DOHH2 (cell line): ENCODE data around the gene BLVRB.

Source experiments
- H3F3A ChIP-seq: fragments of 200-600 bp; sonication (generic), shearing (Covaris generic); 2 replicates; pipeline ENCODE4 v1.6.0; 2016; ENCODE audit warnings: antibody characterized with exemption, mild to moderate bottlenecking; ENCODE audit not compliant: control insufficient read depth, insufficient read depth
- H3K27ac ChIP-seq: fragments of 200-600 bp; sonication (generic); 2 replicates; pipeline ENCODE4 v1.5.1; 2014; ENCODE audit warnings: low read depth, mild to moderate bottlenecking, low read length, moderate library complexity
- H3K27me3 ChIP-seq: fragments of 200-600 bp; sonication (generic); 2 replicates; pipeline ENCODE4 v1.6.1; 2014; ENCODE audit warnings: mild to moderate bottlenecking, low read length, mixed read lengths; ENCODE audit not compliant: control insufficient read depth
- H3K36me3 ChIP-seq: fragments of 200-600 bp; sonication (generic); 2 replicates; pipeline ENCODE4 v1.6.1; 2014; ENCODE audit warnings: mild to moderate bottlenecking, low read length, moderate library complexity, mixed read lengths; ENCODE audit not compliant: control insufficient read depth
- H3K4me1 ChIP-seq: fragments of 200-600 bp; sonication (generic); 2 replicates; pipeline ENCODE4 v1.6.1; 2014; ENCODE audit warnings: mild to moderate bottlenecking, low read length, mixed read lengths; ENCODE audit not compliant: control insufficient read depth
- H3K4me2 ChIP-seq: fragments of 200-600 bp; sonication (generic); 2 replicates; pipeline ENCODE4 v1.6.0; 2014; ENCODE audit warnings: mild to moderate bottlenecking, low read length, moderate library complexity
- H3K4me3 ChIP-seq: fragments of 200-600 bp; sonication (generic); 2 replicates; pipeline ENCODE4 v1.5.1; 2014; ENCODE audit warnings: mild to moderate bottlenecking, low read length, mixed read lengths
- H3K79me2 ChIP-seq: fragments of 200-600 bp; sonication (generic); 2 replicates; pipeline ENCODE4 v1.6.1; 2014; ENCODE audit warnings: mild to moderate bottlenecking, low read length, mixed read lengths; ENCODE audit not compliant: control insufficient read depth
- H3K9me2 ChIP-seq: fragments of 200-600 bp; sonication (generic); replicated peaks from 2 replicates; pipeline ENCODE4 v1.6.1; 2014; ENCODE audit warnings: mild to moderate bottlenecking, low read length, mixed read lengths; ENCODE audit not compliant: control insufficient read depth
- H3K9me3 ChIP-seq: fragments of 200-600 bp; sonication (generic); 2 replicates; pipeline ENCODE4 v1.6.1; 2014; ENCODE audit warnings: antibody characterized with exemption, low read length, mixed read lengths; ENCODE audit not compliant: control insufficient read depth, insufficient read depth
- H4K20me1 ChIP-seq: fragments of 200-600 bp; sonication (generic); 2 replicates; pipeline ENCODE4 v1.6.0; 2014; ENCODE audit warnings: low read depth, mild to moderate bottlenecking, antibody characterized with exemption, low read length, moderate library complexity; ENCODE audit not compliant: control insufficient read depth, insufficient read depth
- EZH2phosphoT487 ChIP-seq: fragments of 200-600 bp; sonication (generic); IDR thresholded peaks from 2 replicates; pipeline ENCODE4 v1.6.1; 2017; ENCODE audit warnings: borderline replicate concordance, mild to moderate bottlenecking, antibody characterized with exemption, low read length, moderate library complexity, mixed read lengths
- TF ChIP-seq, protein P1 (sequence below): fragments of 200-600 bp; sonication (generic); IDR thresholded peaks from one replicate; pipeline ENCODE4 v1.5.1; 2014; ENCODE audit warnings: antibody characterized with exemption, mild to moderate bottlenecking, low read depth, low read length; ENCODE audit not compliant: poor library complexity, severe bottlenecking

BLVRB gene

DNA sequence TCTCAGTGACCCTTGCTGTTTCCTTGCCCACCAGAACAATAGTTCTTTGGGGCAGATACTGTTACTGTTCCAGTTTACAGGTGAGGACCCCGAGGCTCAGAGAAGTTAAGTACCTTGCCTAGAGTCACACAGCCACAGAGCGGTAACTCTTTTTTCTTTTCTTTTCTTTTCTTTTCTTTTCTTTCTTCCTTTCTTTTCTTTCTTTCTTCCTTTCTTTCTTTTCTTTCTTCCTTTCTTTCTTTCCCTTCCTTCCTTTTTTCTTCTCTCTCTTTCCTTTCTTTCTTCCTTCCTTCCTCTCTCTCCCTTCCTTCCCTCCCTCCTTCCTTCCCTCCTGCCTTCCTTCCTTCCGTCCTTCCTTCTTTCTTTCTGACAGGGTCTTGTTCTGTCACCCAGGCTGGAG lies 47.5 kb downstream of the BLVRB start:
- peaks cover 49% of the 10 kb centered on the region for H3K4me1 ChIP-seq
- no peak overlapping the region for H3K4me2 ChIP-seq
- H4K20me1 ChIP-seq: no peaks in the 10 kb centered on the region
- H3K9me2 ChIP-seq: no peaks in the 10 kb centered on the region
- no peak for TF ChIP-seq EZH2phosphoT487
- TF ChIP-seq, protein P1, sequence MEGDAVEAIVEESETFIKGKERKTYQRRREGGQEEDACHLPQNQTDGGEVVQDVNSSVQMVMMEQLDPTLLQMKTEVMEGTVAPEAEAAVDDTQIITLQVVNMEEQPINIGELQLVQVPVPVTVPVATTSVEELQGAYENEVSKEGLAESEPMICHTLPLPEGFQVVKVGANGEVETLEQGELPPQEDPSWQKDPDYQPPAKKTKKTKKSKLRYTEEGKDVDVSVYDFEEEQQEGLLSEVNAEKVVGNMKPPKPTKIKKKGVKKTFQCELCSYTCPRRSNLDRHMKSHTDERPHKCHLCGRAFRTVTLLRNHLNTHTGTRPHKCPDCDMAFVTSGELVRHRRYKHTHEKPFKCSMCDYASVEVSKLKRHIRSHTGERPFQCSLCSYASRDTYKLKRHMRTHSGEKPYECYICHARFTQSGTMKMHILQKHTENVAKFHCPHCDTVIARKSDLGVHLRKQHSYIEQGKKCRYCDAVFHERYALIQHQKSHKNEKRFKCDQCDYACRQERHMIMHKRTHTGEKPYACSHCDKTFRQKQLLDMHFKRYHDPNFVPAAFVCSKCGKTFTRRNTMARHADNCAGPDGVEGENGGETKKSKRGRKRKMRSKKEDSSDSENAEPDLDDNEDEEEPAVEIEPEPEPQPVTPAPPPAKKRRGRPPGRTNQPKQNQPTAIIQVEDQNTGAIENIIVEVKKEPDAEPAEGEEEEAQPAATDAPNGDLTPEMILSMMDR: no peak
- peaks cover 2% of the 10 kb centered on the region; the same call in 1 of the 2 replicates for H3F3A ChIP-seq
- peaks cover 2% of the 10 kb centered on the region; the same call in 1 of the 2 replicates for H3K79me2 ChIP-seq
- H3K9me3 ChIP-seq: no peaks in the 10 kb centered on the region
- H3K27ac ChIP-seq: no peak overlapping the region
- H3K27me3 ChIP-seq: no peaks in the 10 kb centered on the region
- peaks cover 10% of the 10 kb centered on the region for H3K36me3 ChIP-seq
- H3K4me3 ChIP-seq: no peak overlapping the region

GRCh38 chr19:40417643-40417981 lies 47.9 kb downstream of the BLVRB start:
- Histone ChIP-seq H3K27me3 (no peaks in the 10 kb centered on the region), H3K27ac (peak overlapping the region; percentile 44; the same call in 1 of the 2 replicates), H4K20me1 (no peaks in the 10 kb centered on the region), H3K4me1 (peaks cover 49% of the 10 kb centered on the region), H3K4me3 (no peak overlapping the region), H3K79me2 (no peaks in the 10 kb centered on the region), H3K9me2 (no peaks in the 10 kb centered on the region), H3F3A (peaks cover 2% of the 10 kb centered on the region; the same call in 1 of the 2 replicates), H3K4me2 (peak overlapping the region; percentile 54; the same call in 1 of the 2 replicates), H3K36me3 (peaks cover 5% of the 10 kb centered on the region), H3K9me3 (no peaks in the 10 kb centered on the region)
- TF ChIP-seq, protein P1: no peak
- no peak for TF ChIP-seq EZH2phosphoT487

GRCh38 chr19:40416918-40417642 lies 48.5 kb downstream of the BLVRB start:
- Histone ChIP-seq H3K9me2 (no peaks in the 10 kb centered on the region), H3K27ac (peak overlapping the region; percentile 44), H3K4me3 (peak overlapping the region; percentile 21), H4K20me1 (no peaks in the 10 kb centered on the region), H3K4me1 (peaks cover 54% of the 10 kb centered on the region), H3K36me3 (no peaks in the 10 kb centered on the region; the same call in 1 of the 2 replicates), H3K9me3 (no peaks in the 10 kb centered on the region), H3K27me3 (no peaks in the 10 kb centered on the region), H3F3A (peaks cover 2% of the 10 kb centered on the region; the same call in 1 of the 2 replicates), H3K79me2 (no peaks in the 10 kb centered on the region), H3K4me2 (peak overlapping the region; percentile 54)
- TF ChIP-seq, protein P1: no peak
- TF ChIP-seq EZH2phosphoT487: no peak
